ENCODE measurements around the gene TRDN.

DNA sequence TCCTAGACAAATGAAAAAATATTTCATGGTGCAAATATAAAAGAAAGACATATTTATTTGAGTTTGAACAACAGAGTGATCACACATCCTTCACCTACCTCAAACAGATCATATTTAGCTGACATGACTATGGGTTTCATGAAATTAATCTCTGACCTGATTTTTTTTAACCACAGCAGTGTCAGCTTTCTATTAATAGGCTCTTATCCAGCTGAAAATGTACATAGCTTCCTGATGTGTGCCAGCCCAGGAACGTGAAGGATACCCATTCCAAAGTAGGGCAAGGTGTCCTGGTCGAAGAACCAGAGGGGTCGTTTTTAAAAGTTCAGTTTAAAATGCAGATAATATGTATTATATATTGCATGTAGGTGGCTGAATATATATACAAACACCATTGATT is 19.8 kb downstream of the TRDN start:
- TF ChIP-seq, protein P1, sequence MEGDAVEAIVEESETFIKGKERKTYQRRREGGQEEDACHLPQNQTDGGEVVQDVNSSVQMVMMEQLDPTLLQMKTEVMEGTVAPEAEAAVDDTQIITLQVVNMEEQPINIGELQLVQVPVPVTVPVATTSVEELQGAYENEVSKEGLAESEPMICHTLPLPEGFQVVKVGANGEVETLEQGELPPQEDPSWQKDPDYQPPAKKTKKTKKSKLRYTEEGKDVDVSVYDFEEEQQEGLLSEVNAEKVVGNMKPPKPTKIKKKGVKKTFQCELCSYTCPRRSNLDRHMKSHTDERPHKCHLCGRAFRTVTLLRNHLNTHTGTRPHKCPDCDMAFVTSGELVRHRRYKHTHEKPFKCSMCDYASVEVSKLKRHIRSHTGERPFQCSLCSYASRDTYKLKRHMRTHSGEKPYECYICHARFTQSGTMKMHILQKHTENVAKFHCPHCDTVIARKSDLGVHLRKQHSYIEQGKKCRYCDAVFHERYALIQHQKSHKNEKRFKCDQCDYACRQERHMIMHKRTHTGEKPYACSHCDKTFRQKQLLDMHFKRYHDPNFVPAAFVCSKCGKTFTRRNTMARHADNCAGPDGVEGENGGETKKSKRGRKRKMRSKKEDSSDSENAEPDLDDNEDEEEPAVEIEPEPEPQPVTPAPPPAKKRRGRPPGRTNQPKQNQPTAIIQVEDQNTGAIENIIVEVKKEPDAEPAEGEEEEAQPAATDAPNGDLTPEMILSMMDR (tag by site-specific recombination; IDR thresholded peaks at IDR 0.05) = no peak
- TF ChIP-seq ZNF776 (tag by site-specific recombination; IDR thresholded peaks at IDR 0.05; ENCODE audit: borderline replicate concordance) (no peak), ZNF830 (tag by site-specific recombination; IDR thresholded peaks at IDR 0.05; ENCODE audit: low read depth) (no peak), ZBTB21 (tag by site-specific recombination; IDR thresholded peaks at IDR 0.05) (no peak), ZNF324 (tag by site-specific recombination; IDR thresholded peaks at IDR 0.05) (no peak), ZNF354C (tag by site-specific recombination; IDR thresholded peaks at IDR 0.05; ENCODE audit: borderline replicate concordance, low read depth) (no peak), ZNF311 (tag by site-specific recombination; IDR thresholded peaks at IDR 0.05; ENCODE audit: borderline replicate concordance) (no peak), ZNF138 (tag by site-specific recombination; IDR thresholded peaks at IDR 0.05; ENCODE audit: borderline replicate concordance) (no peak)
- TF ChIP-seq, protein P2, sequence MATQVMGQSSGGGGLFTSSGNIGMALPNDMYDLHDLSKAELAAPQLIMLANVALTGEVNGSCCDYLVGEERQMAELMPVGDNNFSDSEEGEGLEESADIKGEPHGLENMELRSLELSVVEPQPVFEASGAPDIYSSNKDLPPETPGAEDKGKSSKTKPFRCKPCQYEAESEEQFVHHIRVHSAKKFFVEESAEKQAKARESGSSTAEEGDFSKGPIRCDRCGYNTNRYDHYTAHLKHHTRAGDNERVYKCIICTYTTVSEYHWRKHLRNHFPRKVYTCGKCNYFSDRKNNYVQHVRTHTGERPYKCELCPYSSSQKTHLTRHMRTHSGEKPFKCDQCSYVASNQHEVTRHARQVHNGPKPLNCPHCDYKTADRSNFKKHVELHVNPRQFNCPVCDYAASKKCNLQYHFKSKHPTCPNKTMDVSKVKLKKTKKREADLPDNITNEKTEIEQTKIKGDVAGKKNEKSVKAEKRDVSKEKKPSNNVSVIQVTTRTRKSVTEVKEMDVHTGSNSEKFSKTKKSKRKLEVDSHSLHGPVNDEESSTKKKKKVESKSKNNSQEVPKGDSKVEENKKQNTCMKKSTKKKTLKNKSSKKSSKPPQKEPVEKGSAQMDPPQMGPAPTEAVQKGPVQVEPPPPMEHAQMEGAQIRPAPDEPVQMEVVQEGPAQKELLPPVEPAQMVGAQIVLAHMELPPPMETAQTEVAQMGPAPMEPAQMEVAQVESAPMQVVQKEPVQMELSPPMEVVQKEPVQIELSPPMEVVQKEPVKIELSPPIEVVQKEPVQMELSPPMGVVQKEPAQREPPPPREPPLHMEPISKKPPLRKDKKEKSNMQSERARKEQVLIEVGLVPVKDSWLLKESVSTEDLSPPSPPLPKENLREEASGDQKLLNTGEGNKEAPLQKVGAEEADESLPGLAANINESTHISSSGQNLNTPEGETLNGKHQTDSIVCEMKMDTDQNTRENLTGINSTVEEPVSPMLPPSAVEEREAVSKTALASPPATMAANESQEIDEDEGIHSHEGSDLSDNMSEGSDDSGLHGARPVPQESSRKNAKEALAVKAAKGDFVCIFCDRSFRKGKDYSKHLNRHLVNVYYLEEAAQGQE (tag by site-specific recombination; IDR thresholded peaks at IDR 0.05) = no peak
- TF ChIP-seq, protein P3, sequence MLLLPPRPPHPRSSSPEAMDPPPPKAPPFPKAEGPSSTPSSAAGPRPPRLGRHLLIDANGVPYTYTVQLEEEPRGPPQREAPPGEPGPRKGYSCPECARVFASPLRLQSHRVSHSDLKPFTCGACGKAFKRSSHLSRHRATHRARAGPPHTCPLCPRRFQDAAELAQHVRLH (tag by site-specific recombination; IDR thresholded peaks at IDR 0.05) = no peak
- TF ChIP-seq, protein P4, sequence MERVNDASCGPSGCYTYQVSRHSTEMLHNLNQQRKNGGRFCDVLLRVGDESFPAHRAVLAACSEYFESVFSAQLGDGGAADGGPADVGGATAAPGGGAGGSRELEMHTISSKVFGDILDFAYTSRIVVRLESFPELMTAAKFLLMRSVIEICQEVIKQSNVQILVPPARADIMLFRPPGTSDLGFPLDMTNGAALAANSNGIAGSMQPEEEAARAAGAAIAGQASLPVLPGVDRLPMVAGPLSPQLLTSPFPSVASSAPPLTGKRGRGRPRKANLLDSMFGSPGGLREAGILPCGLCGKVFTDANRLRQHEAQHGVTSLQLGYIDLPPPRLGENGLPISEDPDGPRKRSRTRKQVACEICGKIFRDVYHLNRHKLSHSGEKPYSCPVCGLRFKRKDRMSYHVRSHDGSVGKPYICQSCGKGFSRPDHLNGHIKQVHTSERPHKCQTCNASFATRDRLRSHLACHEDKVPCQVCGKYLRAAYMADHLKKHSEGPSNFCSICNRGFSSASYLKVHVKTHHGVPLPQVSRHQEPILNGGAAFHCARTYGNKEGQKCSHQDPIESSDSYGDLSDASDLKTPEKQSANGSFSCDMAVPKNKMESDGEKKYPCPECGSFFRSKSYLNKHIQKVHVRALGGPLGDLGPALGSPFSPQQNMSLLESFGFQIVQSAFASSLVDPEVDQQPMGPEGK (tag by site-specific recombination; IDR thresholded peaks at IDR 0.05) = no peak

Data from HEK293 (cell line).